ENCODE results near the gene KSR1.

DNA sequence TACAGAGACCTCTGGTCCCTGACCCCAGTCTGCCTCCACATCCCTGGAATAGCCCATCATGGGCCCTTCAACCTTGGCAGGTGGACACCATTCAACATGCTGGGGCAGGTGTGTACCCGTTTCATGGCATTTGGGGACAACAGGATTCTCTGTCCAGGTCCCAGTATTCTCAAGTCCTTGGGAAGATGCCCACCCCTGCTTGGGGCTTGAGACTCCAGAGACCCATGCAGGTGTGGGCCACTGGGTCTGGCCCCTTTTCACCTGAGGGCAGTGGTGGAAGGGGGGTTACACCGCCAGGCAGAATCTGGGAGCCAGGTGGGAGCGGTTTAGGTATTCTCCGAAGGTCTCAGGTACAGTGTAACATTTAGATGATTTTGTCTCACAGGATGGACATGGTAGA, 37.1 kb upstream of the KSR1 start:
- TF ChIP-seq, protein P1, sequence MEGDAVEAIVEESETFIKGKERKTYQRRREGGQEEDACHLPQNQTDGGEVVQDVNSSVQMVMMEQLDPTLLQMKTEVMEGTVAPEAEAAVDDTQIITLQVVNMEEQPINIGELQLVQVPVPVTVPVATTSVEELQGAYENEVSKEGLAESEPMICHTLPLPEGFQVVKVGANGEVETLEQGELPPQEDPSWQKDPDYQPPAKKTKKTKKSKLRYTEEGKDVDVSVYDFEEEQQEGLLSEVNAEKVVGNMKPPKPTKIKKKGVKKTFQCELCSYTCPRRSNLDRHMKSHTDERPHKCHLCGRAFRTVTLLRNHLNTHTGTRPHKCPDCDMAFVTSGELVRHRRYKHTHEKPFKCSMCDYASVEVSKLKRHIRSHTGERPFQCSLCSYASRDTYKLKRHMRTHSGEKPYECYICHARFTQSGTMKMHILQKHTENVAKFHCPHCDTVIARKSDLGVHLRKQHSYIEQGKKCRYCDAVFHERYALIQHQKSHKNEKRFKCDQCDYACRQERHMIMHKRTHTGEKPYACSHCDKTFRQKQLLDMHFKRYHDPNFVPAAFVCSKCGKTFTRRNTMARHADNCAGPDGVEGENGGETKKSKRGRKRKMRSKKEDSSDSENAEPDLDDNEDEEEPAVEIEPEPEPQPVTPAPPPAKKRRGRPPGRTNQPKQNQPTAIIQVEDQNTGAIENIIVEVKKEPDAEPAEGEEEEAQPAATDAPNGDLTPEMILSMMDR (IDR thresholded peaks at IDR 0.05), result no peak
- TF ChIP-seq POLR2A (IDR thresholded peaks at IDR 0.05), result no peak
- TF ChIP-seq POLR2AphosphoS5 (IDR thresholded peaks at IDR 0.05), result no peak

All from breast epithelium (tissue), 3 donors.